22Rv1 (cell line): ENCODE data around the gene FAXDC2.

Source experiments
- H3K27ac ChIP-seq: fragments of 450-650 bp; 2 replicates; pipeline ENCODE4 v1.5.1; 2017
- ZFX ChIP-seq: fragments of 450-650 bp; IDR thresholded peaks from 2 replicates; pipeline ENCODE4 v1.6.1; 2017; ENCODE audit warnings: antibody characterized with exemption, borderline replicate concordance
- TF ChIP-seq, protein P1 (sequence below): fragments of 450-650 bp; IDR thresholded peaks from 2 replicates; pipeline ENCODE4 v1.5.1; 2017; ENCODE audit warnings: mild to moderate bottlenecking

Gene FAXDC2

DNA sequence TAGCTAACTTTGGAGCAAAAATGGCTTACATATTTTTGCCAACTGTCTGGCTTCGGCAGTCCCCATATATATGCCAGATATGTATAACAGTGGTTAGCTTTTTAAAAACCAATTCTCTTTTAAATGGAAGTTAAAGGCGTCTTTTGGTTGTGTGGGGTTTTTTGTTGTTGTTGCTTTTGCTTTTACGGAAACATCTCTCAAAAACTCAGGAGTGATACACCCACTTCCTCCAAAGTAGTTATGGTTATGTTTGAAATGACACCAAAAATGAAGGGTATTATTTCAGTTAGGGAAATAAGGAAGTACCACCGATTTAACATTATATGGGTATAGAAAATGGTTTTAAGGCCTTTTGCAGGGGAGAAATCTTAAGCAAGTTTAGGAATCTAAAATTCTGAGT is 10.4 kb upstream of the FAXDC2 start:
- no peak overlapping the region for H3K27ac ChIP-seq
- TF ChIP-seq, protein P1, sequence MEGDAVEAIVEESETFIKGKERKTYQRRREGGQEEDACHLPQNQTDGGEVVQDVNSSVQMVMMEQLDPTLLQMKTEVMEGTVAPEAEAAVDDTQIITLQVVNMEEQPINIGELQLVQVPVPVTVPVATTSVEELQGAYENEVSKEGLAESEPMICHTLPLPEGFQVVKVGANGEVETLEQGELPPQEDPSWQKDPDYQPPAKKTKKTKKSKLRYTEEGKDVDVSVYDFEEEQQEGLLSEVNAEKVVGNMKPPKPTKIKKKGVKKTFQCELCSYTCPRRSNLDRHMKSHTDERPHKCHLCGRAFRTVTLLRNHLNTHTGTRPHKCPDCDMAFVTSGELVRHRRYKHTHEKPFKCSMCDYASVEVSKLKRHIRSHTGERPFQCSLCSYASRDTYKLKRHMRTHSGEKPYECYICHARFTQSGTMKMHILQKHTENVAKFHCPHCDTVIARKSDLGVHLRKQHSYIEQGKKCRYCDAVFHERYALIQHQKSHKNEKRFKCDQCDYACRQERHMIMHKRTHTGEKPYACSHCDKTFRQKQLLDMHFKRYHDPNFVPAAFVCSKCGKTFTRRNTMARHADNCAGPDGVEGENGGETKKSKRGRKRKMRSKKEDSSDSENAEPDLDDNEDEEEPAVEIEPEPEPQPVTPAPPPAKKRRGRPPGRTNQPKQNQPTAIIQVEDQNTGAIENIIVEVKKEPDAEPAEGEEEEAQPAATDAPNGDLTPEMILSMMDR = no peak
- no peak for TF ChIP-seq ZFX

DNA sequence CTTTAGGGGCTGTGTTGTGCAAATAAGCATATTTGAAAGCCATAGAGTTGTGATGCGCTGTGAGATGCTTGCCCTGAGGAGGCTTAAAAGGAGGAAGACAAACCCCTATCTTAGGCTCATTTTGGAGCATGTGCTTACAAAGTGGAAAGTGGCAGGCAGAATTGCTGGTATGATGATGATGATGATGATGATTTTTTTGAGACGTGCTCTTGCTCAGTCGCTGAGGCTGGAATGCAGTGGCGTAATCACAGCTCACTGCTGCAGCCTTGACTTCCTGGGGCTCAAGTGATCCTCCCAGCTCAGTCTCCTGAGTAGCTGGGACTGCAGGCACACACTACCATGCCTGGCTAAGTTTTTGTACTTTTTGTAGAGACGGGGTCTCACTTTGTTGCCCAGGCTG is 9.7 kb upstream of the FAXDC2 start:
- H3K27ac ChIP-seq = peak overlapping the region; percentile 98; the same call in 1 of the 2 replicates
- TF ChIP-seq ZFX = no peak
- TF ChIP-seq, protein P1 = no peak

DNA sequence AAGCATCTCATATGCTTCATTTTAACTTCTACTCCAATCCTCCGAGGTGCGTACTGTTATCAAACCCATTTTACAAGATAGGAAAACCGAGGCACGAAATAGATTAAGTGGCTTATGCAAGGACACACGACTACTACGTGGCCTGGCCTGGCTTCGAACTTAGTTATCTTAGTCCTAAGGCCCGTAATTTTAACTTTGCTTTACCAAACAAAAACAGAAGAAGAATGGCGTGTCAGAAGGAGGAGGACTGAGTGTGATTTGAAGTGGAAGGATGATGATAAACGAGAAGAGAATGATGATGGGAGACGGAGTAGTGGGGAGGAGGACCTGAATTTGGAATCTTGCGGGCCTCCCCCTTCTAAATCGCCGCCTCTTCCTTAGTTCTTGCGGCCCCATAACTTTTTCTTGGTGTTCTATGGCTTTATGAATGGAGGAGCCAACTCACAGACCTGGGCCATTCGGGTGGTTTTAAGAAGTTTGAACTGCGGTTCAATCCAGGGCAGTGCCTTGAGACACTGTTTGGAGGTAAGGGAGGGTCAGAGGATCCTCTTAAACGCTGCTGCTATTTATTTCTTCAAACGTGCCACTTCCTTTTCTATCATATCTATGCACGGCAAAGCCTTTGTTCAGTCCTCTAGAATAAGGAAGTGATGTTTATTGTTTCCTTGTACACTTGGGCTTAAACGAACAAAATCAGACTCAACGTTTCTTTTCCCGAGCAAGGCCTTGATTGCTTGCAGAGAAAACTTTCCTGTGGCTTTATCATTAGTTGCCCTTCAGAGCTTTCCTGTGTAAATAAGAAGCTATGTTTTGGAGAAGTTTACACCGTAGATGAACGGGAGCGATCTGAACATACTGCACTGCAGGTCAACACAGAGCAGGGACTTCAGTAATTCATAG is 8.8 kb upstream of the FAXDC2 start:
- H3K27ac ChIP-seq = peak overlapping the region; percentile 98
- TF ChIP-seq ZFX = no peak
- TF ChIP-seq, protein P1 = no peak

DNA sequence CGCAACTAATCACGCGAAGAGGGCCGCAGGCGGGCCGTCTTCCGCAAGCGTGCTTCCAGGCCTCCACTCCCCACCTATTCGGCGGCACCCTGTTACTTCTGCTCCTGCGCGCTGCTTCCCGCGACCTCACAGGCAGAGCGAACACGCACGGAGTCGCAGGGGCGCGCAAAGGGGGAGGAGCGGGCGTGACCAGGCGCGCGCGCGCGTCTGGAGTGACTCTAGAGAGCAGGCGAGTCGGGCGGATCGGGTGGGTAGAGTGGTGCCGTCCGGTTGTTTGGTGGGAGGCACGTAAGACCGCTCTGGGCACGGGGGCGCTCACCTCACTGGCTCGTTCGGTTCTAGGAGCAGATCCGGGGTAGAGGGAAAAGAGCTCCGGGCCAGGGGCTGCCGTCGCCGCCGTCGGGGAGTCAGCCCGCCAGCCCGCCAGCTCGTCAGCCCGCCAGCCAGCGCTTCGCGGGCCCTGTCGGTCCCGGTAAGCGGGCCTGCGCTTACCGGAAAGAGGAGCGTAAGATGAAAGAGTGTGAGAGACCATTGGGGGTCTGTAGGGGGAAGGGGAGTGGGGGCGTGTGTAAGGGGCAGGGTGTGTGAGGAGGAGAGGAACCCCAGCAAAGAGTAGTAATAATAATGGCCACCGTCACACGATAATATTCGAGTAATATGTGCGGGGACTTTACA is 8.0 kb upstream of the FAXDC2 start, which contains the start of gene CNOT8:
Gene CNOT8 (plus strand): TSS at position 331 of the 675 bp plus-strand sequence. CDS start 4,652 bp downstream, outside the sequence.
- TF ChIP-seq, protein P1 = no peak
- no peak for TF ChIP-seq ZFX
- peak within 1 kb of the TSS; percentile 98 for H3K27ac ChIP-seq

DNA sequence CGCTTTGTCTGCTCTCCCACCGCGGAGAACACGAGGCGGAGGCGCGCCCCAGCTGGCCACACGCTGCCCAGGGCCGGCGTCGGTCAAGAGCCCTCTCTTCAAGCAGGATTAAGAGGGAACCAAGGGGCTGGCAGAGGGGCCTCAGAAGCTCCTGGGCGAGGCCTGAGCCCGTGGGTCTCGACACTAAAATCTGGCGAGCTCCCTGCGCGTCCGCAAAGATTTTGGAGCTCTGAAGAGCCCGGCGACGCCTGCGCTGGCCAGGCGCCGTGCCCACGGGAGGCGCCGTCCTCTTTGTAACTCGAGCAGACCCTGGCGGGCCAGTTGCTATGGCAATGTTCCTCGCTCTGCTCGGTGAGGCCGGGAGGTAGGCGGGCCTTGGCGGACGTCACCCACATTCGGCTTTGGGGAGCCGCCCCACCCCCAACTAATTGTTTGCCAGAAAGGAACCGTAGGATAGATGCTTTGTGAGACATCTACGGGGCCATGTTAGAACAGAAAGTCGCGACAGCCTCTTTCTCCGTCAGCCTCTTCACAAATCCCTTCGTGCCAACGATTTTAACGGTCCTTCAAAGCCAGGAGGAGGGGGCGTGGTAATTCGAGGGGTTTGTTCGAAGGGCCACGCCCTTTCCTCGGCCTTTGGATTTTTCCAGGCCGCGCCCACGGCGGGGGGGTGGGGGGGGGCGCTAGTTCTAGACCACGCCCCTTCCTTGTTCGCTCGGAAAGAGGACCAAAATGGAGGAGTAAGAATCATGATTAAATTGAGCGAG is 7.3 kb upstream of the FAXDC2 start:
- TF ChIP-seq, protein P1 = no peak
- no peak for TF ChIP-seq ZFX
- H3K27ac ChIP-seq = peak overlapping the region; percentile 98

DNA sequence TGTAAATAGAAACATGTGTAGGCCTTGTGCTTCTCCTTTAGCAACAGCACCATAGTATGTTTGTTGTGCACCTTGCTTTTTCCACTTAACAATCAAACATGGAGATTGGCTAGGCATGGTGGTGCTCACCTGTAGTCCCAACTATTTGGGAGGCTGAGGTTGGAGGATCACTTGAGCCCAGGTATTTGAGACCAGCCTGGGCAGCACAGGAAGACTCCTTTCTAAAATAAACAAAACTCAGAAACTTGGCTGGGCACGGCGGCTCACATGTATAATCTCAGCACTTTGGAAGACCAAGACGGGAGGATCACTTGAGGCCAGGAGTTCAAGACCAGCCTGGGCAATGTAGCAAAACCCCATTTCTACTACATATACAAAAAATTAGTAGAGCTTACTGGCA is 948 bp upstream of the FAXDC2 start:
- TF ChIP-seq ZFX = no peak
- TF ChIP-seq, protein P1 = no peak
- H3K27ac ChIP-seq = no peak overlapping the region

DNA sequence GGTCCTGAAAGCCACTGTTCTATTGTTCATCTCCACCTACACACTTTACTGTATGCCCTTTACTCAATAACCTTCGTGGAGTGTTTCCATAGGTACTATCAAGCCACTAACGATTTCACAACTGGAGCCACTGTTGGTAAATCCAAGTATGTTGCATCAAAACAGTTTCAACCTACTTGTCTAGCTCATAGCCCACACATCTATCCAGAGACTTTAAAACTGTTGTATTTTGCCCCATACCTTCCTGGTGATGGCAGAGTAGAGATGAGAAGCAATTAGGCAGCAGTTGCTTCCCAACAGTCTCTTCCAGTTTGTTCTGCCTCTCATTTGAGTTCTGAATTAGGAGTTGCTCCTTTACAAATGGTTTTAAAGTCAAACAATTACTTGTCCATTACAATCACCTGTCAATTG is 607 bp downstream of the FAXDC2 start:
- TF ChIP-seq, protein P1 = no peak
- no peak for TF ChIP-seq ZFX

More for the DNA sequence above, 607 bp downstream of the FAXDC2 start:
- no peak overlapping the region for H3K27ac ChIP-seq
